SK-N-SH (cell line): Measurements from ENCODE around the gene HFE. TPM values are rescaled to one million over a fixed set of nuclear protein-coding genes. Genes with fewer than 3 reads are reported as not detected.

ENCODE experiments used
- CTCF ChIA-PET: fragments of 300-600, 350-600 bp; formaldehyde crosslinking; extraction: SDS; loops from one replicate; lab custom pipeline; 2021; lab: Yijun Ruan, JAX
- POLR2A ChIA-PET: fragments of 350-600 bp; sonication (Branson Sonifier 250); formaldehyde crosslinking; extraction: SDS; loops from one replicate; lab custom pipeline; 2020; ENCODE audit warnings: antibody characterized with exemption, inconsistent platforms; lab: Yijun Ruan, JAX
- DNase-seq: peaks from one replicate; pipeline ENCODE4 v3.0.0; 2012
- H2AFZ ChIP-seq: fragments of 200-600 bp; sonication (generic); 2 replicates; pipeline ENCODE4 v1.8.1; 2016; ENCODE audit warnings: antibody characterized with exemption, mild to moderate bottlenecking, low read depth
- H3F3A ChIP-seq: fragments of 200-600 bp; sonication (generic); replicated peaks from 2 replicates; pipeline ENCODE3; 2016; ENCODE audit warnings: antibody characterized with exemption, mild to moderate bottlenecking; ENCODE audit not compliant: insufficient read depth
- H3K27ac ChIP-seq, 2 experiments: fragments of 200-500 bp in 1 of 2; fragments of 200-600 bp in 1 of 2; sonication (Bioruptor generic) in 1 of 2; sonication (generic), shearing (Covaris generic) in 1 of 2; 2 replicates each; pipeline versions ENCODE4 v1.5.1 to v1.6.1; 2014 to 2016; ENCODE audit warnings: low read depth in 2 of 2, inconsistent platforms in 1 of 2, low read length in 1 of 2, mild to moderate bottlenecking in 1 of 2, mixed read lengths in 1 of 2
- H3K27me3 ChIP-seq: fragments of 200-600 bp; sonication (generic), shearing (Covaris generic); 2 replicates; pipeline ENCODE4 v1.6.1; 2016; ENCODE audit warnings: mixed run types; ENCODE audit not compliant: insufficient read depth
- H3K36me3 ChIP-seq, 2 experiments: fragments of 200-500 bp in 1 of 2; fragments of 200-600 bp in 1 of 2; sonication (Bioruptor generic) in 1 of 2; sonication (generic) in 1 of 2; replicated peaks in 1 of 2; 2 replicates each; pipeline versions ENCODE3 to v1.5.1; 2014 to 2016; ENCODE audit warnings: low read length in 1 of 2, mild to moderate bottlenecking in 1 of 2; ENCODE audit not compliant: insufficient read depth in 2 of 2, control insufficient read depth in 1 of 2
- H3K4me1 ChIP-seq, 2 experiments: fragments of 200-500 bp in 1 of 2; fragments of 200-600 bp in 1 of 2; sonication (Bioruptor generic) in 1 of 2; sonication (generic), shearing (Covaris generic) in 1 of 2; 2 replicates each; pipeline versions ENCODE4 v1.5.1 to v1.6.1; 2014 to 2016; ENCODE audit warnings: low read depth in 1 of 2, low read length in 1 of 2, mixed run types in 1 of 2; ENCODE audit not compliant: insufficient read depth in 2 of 2, control insufficient read depth in 1 of 2
- H3K4me2 ChIP-seq: fragments of 200-600 bp; sonication (generic), shearing (Covaris generic); 2 replicates; pipeline ENCODE4 v1.6.1; 2017; ENCODE audit warnings: mixed run types
- H3K4me3 ChIP-seq, 2 experiments: fragments of 200-500 bp in 1 of 2; fragments of 200-600 bp in 1 of 2; sonication (Bioruptor generic) in 1 of 2; sonication (generic), shearing (Covaris generic) in 1 of 2; 2 replicates each; pipeline versions ENCODE4 v1.5.1 to v1.8.1; 2014 to 2016; ENCODE audit warnings: low read depth in 2 of 2, inconsistent platforms in 1 of 2, low read length in 1 of 2, mild to moderate bottlenecking in 1 of 2, mixed read lengths in 1 of 2, moderate library complexity in 1 of 2
- H3K79me2 ChIP-seq: fragments of 200-600 bp; sonication (generic); 2 replicates; pipeline ENCODE4 v1.8.1; 2017; ENCODE audit warnings: mild to moderate bottlenecking; ENCODE audit not compliant: insufficient read depth
- H3K9ac ChIP-seq: fragments of 200-600 bp; sonication (generic); 2 replicates; pipeline ENCODE4 v1.6.1; 2017; ENCODE audit warnings: mixed run types
- H3K9me2 ChIP-seq: fragments of 200-600 bp; sonication (generic); 2 replicates; pipeline ENCODE4 v1.6.1; 2017; ENCODE audit warnings: mixed run types
- H3K9me3 ChIP-seq: fragments of 200-600 bp; sonication (generic); 2 replicates; pipeline ENCODE4 v1.6.1; 2017; ENCODE audit warnings: mixed run types, mild to moderate bottlenecking, moderate library complexity
- H4K20me1 ChIP-seq: fragments of 200-600 bp; sonication (generic); 2 replicates; pipeline ENCODE4 v1.6.1; 2017; ENCODE audit warnings: mild to moderate bottlenecking, mixed run types; ENCODE audit not compliant: insufficient read depth
- CTCF ChIP-seq: fragments of 200-600 bp; sonication (generic); IDR thresholded peaks from 2 replicates; pipeline ENCODE4 v1.6.1; 2017; ENCODE audit warnings: antibody characterized with exemption, mild to moderate bottlenecking, moderate library complexity
- ELF1 ChIP-seq: IDR thresholded peaks from 2 replicates; pipeline ENCODE4 v1.4.0; 2012
- EP300 ChIP-seq, 2 experiments: IDR thresholded peaks; 2 replicates each; pipeline versions ENCODE4 v1.4.0 to v1.6.1; 2012; ENCODE audit warnings: borderline replicate concordance in 1 of 2, low read depth in 1 of 2, low read length in 1 of 2
- EZH2phosphoT487 ChIP-seq: fragments of 200-600 bp; sonication (generic); IDR thresholded peaks from 2 replicates; pipeline ENCODE4 v1.6.1; 2017; ENCODE audit warnings: low read depth, mixed run types, mild to moderate bottlenecking, antibody characterized with exemption, moderate library complexity, borderline replicate concordance
- FOXM1 ChIP-seq: IDR thresholded peaks from 2 replicates; pipeline ENCODE4 v1.4.0; 2012; ENCODE audit warnings: low read depth, mild to moderate bottlenecking
- IRF3 ChIP-seq: fragments of 150-350 bp; IDR thresholded peaks from 2 replicates; pipeline ENCODE4 v1.6.1; 2016; ENCODE audit warnings: mild to moderate bottlenecking, low read depth, low read length
- JUND ChIP-seq: IDR thresholded peaks from 2 replicates; pipeline ENCODE4 v1.4.0; 2012
- MEF2A ChIP-seq: IDR thresholded peaks from 2 replicates; pipeline ENCODE4 v1.4.0; 2012; ENCODE audit warnings: low read depth, borderline replicate concordance
- MXI1 ChIP-seq: IDR thresholded peaks from 2 replicates; pipeline ENCODE4 v1.6.1; 2012; ENCODE audit warnings: mild to moderate bottlenecking, low read depth, low read length, improper control_type of control experiment
- NFIC ChIP-seq: IDR thresholded peaks from 2 replicates; pipeline ENCODE4 v1.4.0; 2012; ENCODE audit warnings: borderline replicate concordance
- RCOR1 ChIP-seq: fragments of 150-350 bp; IDR thresholded peaks from 2 replicates; pipeline ENCODE4 v1.6.1; 2017; ENCODE audit warnings: antibody characterized with exemption, low read length
- REST ChIP-seq: IDR thresholded peaks from 2 replicates; pipeline ENCODE4 v1.6.1; 2012; ENCODE audit warnings: mild to moderate bottlenecking, low read depth, low read length, moderate library complexity
- SIN3A ChIP-seq: IDR thresholded peaks from 2 replicates; pipeline ENCODE4 v1.6.1; 2012; ENCODE audit warnings: low read depth, mild to moderate bottlenecking, low read length, moderate library complexity, borderline replicate concordance
- TAF1 ChIP-seq: IDR thresholded peaks from 2 replicates; pipeline ENCODE4 v1.6.1; 2012; ENCODE audit warnings: low read depth, mild to moderate bottlenecking, low read length, moderate library complexity, borderline replicate concordance
- TCF12 ChIP-seq: IDR thresholded peaks from 2 replicates; pipeline ENCODE4 v1.4.0; 2012
- TEAD4 ChIP-seq: IDR thresholded peaks from 2 replicates; pipeline ENCODE4 v1.4.0; 2012; ENCODE audit warnings: mild to moderate bottlenecking, borderline replicate concordance; ENCODE audit not compliant: insufficient read depth
- whole genome bisulfite sequencing: methylation state at CpG from one replicate; pipeline ENCODE4 v1.1.6; 2017; ENCODE audit warnings: low lambda C conversion rate; 5-methylcytosine and 5-hydroxymethylcytosine counted together
- polyA plus RNA-seq, 3 experiments: library from polyadenylated mRNA; depleted of rRNA; stranded (reverse); fragments of >200 nt; gene quantifications; 2 replicates each; pipeline ENCODE4 v1.2.3, GENCODE V29; 2012
- TF ChIP-seq, protein P1 (sequence below): IDR thresholded peaks from 2 replicates; pipeline ENCODE4 v1.4.0; 2012; ENCODE audit warnings: low read depth, borderline replicate concordance

The HFE gene
- polyA plus RNA-seq, 1 of the 3 experiments (the other 2 are of a cell fraction) = not detected

DNA sequence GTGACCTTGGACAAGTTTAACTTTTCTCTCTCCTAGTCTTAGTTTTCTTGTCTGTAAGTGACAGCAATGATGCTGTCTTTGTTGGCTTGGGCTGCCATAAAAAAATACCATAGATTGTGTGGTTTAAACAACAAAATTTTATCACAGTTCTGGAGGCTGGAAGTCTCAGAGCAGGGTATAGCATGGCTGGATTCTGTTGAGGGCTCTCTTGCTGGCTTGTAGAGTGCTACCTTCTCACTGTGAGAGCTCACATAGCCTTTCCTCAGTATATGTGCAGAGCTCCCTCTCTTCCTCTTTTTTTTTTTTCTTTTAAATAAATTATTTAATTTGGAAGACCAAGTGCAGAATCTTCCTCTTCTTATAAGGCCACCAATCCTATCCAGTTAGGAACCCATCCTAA is 26.3 kb downstream of the HFE start (continued):
- TF ChIP-seq REST = no peak
- TF ChIP-seq EP300 (IDR thresholded peaks at IDR 0.05; ENCODE audit: borderline replicate concordance in 1 of 2, low read depth in 1 of 2, low read length in 1 of 2) = no peak
- TF ChIP-seq, protein P1, sequence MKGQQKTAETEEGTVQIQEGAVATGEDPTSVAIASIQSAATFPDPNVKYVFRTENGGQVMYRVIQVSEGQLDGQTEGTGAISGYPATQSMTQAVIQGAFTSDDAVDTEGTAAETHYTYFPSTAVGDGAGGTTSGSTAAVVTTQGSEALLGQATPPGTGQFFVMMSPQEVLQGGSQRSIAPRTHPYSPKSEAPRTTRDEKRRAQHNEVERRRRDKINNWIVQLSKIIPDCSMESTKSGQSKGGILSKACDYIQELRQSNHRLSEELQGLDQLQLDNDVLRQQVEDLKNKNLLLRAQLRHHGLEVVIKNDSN = no peak
- TF ChIP-seq FOXM1 = no peak
- no peak for TF ChIP-seq IRF3
- no peak for TF ChIP-seq TCF12
- TF ChIP-seq, all 33 proteins: peak for 0

DNA sequence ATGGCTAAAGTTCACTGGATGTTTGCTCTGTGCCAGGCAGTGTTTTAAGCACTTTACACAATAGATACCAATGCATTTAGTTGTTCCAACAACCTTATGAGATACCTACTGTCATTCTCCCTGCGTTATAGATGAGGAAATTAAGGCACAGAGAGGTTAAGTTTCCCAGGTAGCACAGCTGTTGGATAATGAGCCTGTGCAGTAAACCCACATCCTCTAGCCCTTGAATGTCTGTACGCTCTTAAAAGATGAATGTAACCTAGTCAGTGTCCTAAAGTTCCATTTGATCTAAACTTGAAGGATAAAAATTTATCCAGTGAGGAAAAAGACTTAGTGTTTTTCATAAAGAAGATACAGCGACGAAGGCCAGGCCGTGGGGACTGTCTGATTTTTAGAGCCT is 28.0 kb downstream of the HFE start:
- Histone ChIP-seq H3F3A (no peaks in the 10 kb centered on the region), H2AFZ (no peak overlapping the region), H3K9me3 (no peaks in the 10 kb centered on the region), H3K4me2 (no peak overlapping the region), H3K79me2 (no peaks in the 10 kb centered on the region), H3K9ac (no peak overlapping the region), H3K36me3 (no peaks in the 10 kb centered on the region), H3K27me3 (no peaks in the 10 kb centered on the region), H3K27ac (no peak overlapping the region), H3K9me2 (no peaks in the 10 kb centered on the region), H4K20me1 (no peaks in the 10 kb centered on the region), H3K4me1 (peaks cover 0 to 2% of the 10 kb centered on the region in 2 experiments; a peak in 2 of 4 replicates), H3K4me3 (no peak overlapping the region)
- POLR2A ChIA-PET = interaction anchor here (3.8 kb wide), 1 partner anchor 9 kb away, joined by 9 read pairs; a partner anchor contains a TSS
- DNase-seq = no peak
- CTCF ChIA-PET = interaction anchor here (0.9 kb wide), 1 partner anchor 49 kb away, joined by 4 read pairs; no protein-coding TSS in a partner anchor
- TF ChIP-seq TEAD4 (no peak), REST (no peak), MEF2A (no peak), EZH2phosphoT487 (no peak), TAF1 (no peak), EP300 (IDR thresholded peaks at IDR 0.05; ENCODE audit: borderline replicate concordance in 1 of 2, low read depth in 1 of 2, low read length in 1 of 2) (no peak), ELF1 (no peak), SIN3A (no peak), IRF3 (no peak), CTCF (no peak), FOXM1 (no peak), RCOR1 (no peak), NFIC (no peak), MXI1 (no peak), JUND (no peak)
- WGBS = 84% methylated on average over 5 of the region's 5 CpGs
